Neural progenitor cell (in vitro differentiated cells): ENCODE measurements around the gene SPHK1. TPM values are rescaled to one million over a fixed set of nuclear protein-coding genes. Genes with fewer than 3 reads are reported as not detected.
A peak's percentile ranks its signal among the peaks of the same experiment; 100 is the strongest.

Experiments used
- DNase-seq: peaks from one replicate; pipeline ENCODE4 v3.0.0-alpha.2; 2016; ENCODE audit warnings: low spot score
- H2AFZ ChIP-seq: fragments of 200-600 bp; sonication (generic); replicated peaks from 2 replicates; pipeline ENCODE4 v1.6.1; 2016; ENCODE audit warnings: antibody characterized with exemption
- H3F3A ChIP-seq: fragments of 200-600 bp; sonication (generic); 2 replicates; pipeline ENCODE4 v1.6.1; 2016; ENCODE audit warnings: antibody characterized with exemption, low read depth
- H3K27ac ChIP-seq: fragments of 200-600 bp; sonication (generic); 2 replicates; pipeline ENCODE4 v1.5.1; 2016; ENCODE audit warnings: mild to moderate bottlenecking
- H3K27me3 ChIP-seq: fragments of 200-600 bp; sonication (generic); 2 replicates; pipeline ENCODE4 v1.6.1; 2016; ENCODE audit warnings: mild to moderate bottlenecking, moderate library complexity
- H3K36me3 ChIP-seq: fragments of 200-600 bp; sonication (generic); 2 replicates; pipeline ENCODE4 v1.5.1; 2016
- H3K4me1 ChIP-seq: fragments of 200-600 bp; sonication (generic); 2 replicates; pipeline ENCODE4 v1.6.1; 2016; ENCODE audit warnings: mixed run types
- H3K4me2 ChIP-seq: fragments of 200-600 bp; sonication (generic); 2 replicates; pipeline ENCODE4 v1.6.1; 2016
- H3K4me3 ChIP-seq: fragments of 200-600 bp; sonication (generic); 2 replicates; pipeline ENCODE4 v1.5.1; 2016
- H3K79me2 ChIP-seq: fragments of 200-600 bp; sonication (generic); 2 replicates; pipeline ENCODE4 v1.6.1; 2016; ENCODE audit warnings: low read depth
- H3K9ac ChIP-seq: fragments of 200-600 bp; sonication (generic); 2 replicates; pipeline ENCODE4 v1.6.1; 2016
- H3K9me3 ChIP-seq: fragments of 200-600 bp; sonication (generic); 2 replicates; pipeline ENCODE4 v1.5.1; 2016; ENCODE audit warnings: low read depth
- H4K20me1 ChIP-seq: fragments of 200-600 bp; sonication (generic); 2 replicates; pipeline ENCODE4 v1.6.1; 2016; ENCODE audit warnings: low read depth
- H3K27ac Mint-ChIP-seq: 3 replicates; pipeline ENCODE4 v1.8.0; 2021; ENCODE audit warnings: mixed read lengths
- H3K27me3 Mint-ChIP-seq: 2 replicates; pipeline ENCODE4 v1.8.0; 2022; ENCODE audit warnings: low read depth, mild to moderate bottlenecking, inconsistent platforms, moderate library complexity, mixed read lengths; ENCODE audit not compliant: insufficient read depth
- H3K36me3 Mint-ChIP-seq: 3 replicates; pipeline ENCODE4 v1.8.0; 2021; ENCODE audit warnings: mixed read lengths
- H3K4me1 Mint-ChIP-seq: 3 replicates; pipeline ENCODE4 v1.8.0; 2021; ENCODE audit warnings: mixed read lengths
- H3K4me3 Mint-ChIP-seq: 3 replicates; pipeline ENCODE4 v1.8.0; 2021; ENCODE audit warnings: mild to moderate bottlenecking, moderate library complexity, mixed read lengths
- H3K9me3 Mint-ChIP-seq: 3 replicates; pipeline ENCODE4 v1.8.0; 2020; ENCODE audit warnings: mixed read lengths
- CTCF ChIP-seq: fragments of 200-600 bp; sonication (generic); IDR thresholded peaks from 2 replicates; pipeline ENCODE4 v1.5.1; 2017; ENCODE audit warnings: antibody characterized with exemption, mild to moderate bottlenecking
- EZH2 ChIP-seq: fragments of 200-600 bp; sonication (generic); IDR thresholded peaks from 2 replicates; pipeline ENCODE4 v1.6.1; 2017; ENCODE audit warnings: antibody characterized with exemption, mild to moderate bottlenecking, moderate library complexity
- EZH2phosphoT487 ChIP-seq: fragments of 200-600 bp; sonication (generic); IDR thresholded peaks from 2 replicates; pipeline ENCODE4 v1.6.1; 2017; ENCODE audit warnings: antibody characterized with exemption
- total RNA-seq: library from RNA; depleted of rRNA; stranded (reverse); fragments of >200 nt; gene quantifications from 2 replicates; pipeline ENCODE4 v1.2.3, GENCODE V29; 2015; ENCODE audit warnings: low replicate concordance

The SPHK1 gene
- total RNA-seq, 1 donor from 2014 or later: 1.3 TPM

GRCh38 chr17:76381633-76382350 is 2.6 kb upstream of the SPHK1 start:
- Histone ChIP-seq H3K79me2 (no peaks in the 10 kb centered on the region), H3K4me2 (peak overlapping the region; percentile 82), H3K9me3 (no peaks in the 10 kb centered on the region), H3K36me3 (no peaks in the 10 kb centered on the region), H3K27ac (no peak overlapping the region), H3K4me3 (peak overlapping the region; percentile 67), H3K4me1 (peaks cover 22% of the 10 kb centered on the region), H3K27me3 (peaks cover 49% of the 10 kb centered on the region), H2AFZ (no peak overlapping the region), H3F3A (peaks cover 50% of the 10 kb centered on the region), H3K9ac (no peak overlapping the region), H4K20me1 (peaks cover 7% of the 10 kb centered on the region)
- TF ChIP-seq EZH2 (no peak), CTCF (no peak), EZH2phosphoT487 (no peak)
- Mint-ChIP-seq H3K36me3 (peaks cover 18% of the 10 kb centered on the region), H3K27ac (peak overlapping the region; percentile 94), H3K4me3 (peak overlapping the region; percentile 99), H3K27me3 (peaks cover 11% of the 10 kb centered on the region), H3K4me1 (peaks cover 49% of the 10 kb centered on the region), H3K9me3 (peaks cover 8% of the 10 kb centered on the region)
- peak; percentile 31 for DNase-seq

DNA sequence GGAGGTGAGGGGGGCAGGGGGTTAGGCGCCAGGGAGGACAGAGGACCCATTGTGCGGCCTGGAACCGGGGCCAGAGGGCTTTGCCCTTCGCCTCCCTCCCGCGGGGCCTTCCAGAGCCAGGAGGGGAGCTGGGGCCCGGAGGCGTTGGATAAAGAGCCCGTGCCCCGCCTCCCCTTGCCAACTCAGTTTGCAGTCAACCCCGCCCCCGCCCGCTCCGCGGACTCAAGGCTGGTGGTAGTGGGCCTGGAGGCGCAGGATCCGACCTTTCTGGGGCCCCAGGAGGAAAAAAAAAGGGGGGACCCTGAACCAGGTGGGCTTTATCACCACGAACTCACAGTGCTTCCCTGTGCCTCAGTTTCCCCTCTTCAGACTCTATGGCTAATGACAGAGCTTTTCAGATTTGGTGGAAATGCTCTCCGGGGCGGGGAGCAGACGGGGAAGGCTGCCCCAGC is 2.0 kb upstream of the SPHK1 start:
- H3K27ac ChIP-seq: no peak overlapping the region
- TF ChIP-seq EZH2phosphoT487 (no peak), CTCF (no peak), EZH2 (no peak)
- peaks cover 17% of the 10 kb centered on the region for H3K36me3 Mint-ChIP-seq
- H3K9ac ChIP-seq: no peak overlapping the region
- peaks cover 13% of the 10 kb centered on the region for H3K27me3 Mint-ChIP-seq
- H3F3A ChIP-seq: peaks cover 50% of the 10 kb centered on the region
- peaks cover 22% of the 10 kb centered on the region for H3K4me1 ChIP-seq
- peaks cover 49% of the 10 kb centered on the region for H3K27me3 ChIP-seq
- H3K4me3 Mint-ChIP-seq: peak overlapping the region; percentile 99
- peaks cover 46% of the 10 kb centered on the region for H3K4me1 Mint-ChIP-seq
- H3K4me3 ChIP-seq: peak overlapping the region; percentile 67
- H3K79me2 ChIP-seq: no peaks in the 10 kb centered on the region
- H3K4me2 ChIP-seq: peak overlapping the region; percentile 82
- H3K27ac Mint-ChIP-seq: peak overlapping the region; percentile 99
- peak overlapping the region; percentile 81 for H2AFZ ChIP-seq
- peaks cover 8% of the 10 kb centered on the region for H3K9me3 Mint-ChIP-seq
- no peaks in the 10 kb centered on the region for H3K36me3 ChIP-seq
- no peaks in the 10 kb centered on the region for H3K9me3 ChIP-seq
- H4K20me1 ChIP-seq: peaks cover 7% of the 10 kb centered on the region
- peak; percentile 90 for DNase-seq

GRCh38 chr17:76382803-76383545 is 1.4 kb upstream of the SPHK1 start:
- H3K36me3 Mint-ChIP-seq: peaks cover 14% of the 10 kb centered on the region
- H3F3A ChIP-seq: peaks cover 50% of the 10 kb centered on the region
- no peaks in the 10 kb centered on the region for H3K9me3 ChIP-seq
- H3K36me3 ChIP-seq: no peaks in the 10 kb centered on the region
- TF ChIP-seq CTCF (no peak), EZH2phosphoT487 (no peak), EZH2 (peak; percentile 72)
- peaks cover 5% of the 10 kb centered on the region for H3K9me3 Mint-ChIP-seq
- DNase-seq: peak; percentile 77
- no peak overlapping the region for H3K9ac ChIP-seq
- H3K4me1 Mint-ChIP-seq: peaks cover 43% of the 10 kb centered on the region
- no peak overlapping the region for H3K27ac ChIP-seq
- H2AFZ ChIP-seq: peak overlapping the region; percentile 81
- peaks cover 22% of the 10 kb centered on the region for H3K4me1 ChIP-seq
- H3K27ac Mint-ChIP-seq: peak overlapping the region; percentile 99
- peaks cover 49% of the 10 kb centered on the region for H3K27me3 ChIP-seq
- peaks cover 13% of the 10 kb centered on the region for H3K27me3 Mint-ChIP-seq
- peak overlapping the region; percentile 67 for H3K4me3 ChIP-seq
- H3K4me2 ChIP-seq: peak overlapping the region; percentile 82
- peaks cover 7% of the 10 kb centered on the region for H4K20me1 ChIP-seq
- peak overlapping the region; percentile 99 for H3K4me3 Mint-ChIP-seq
- H3K79me2 ChIP-seq: no peaks in the 10 kb centered on the region
